OCI-LY7 (cell line): ENCODE data around the gene ALPK3. TPM values are rescaled to one million over a fixed set of nuclear protein-coding genes. Genes with fewer than 3 reads are reported as not detected.

ENCODE experiments used
- BruUV-seq: library from RNA; stranded (reverse); fragments of 400-500 nt; replicated peaks from 2 replicates; lab custom pipeline; 2021; lab: Mats Ljungman, UMichigan
- CTCF ChIA-PET: fragments of 300-600 bp; sonication (Branson Sonifier 250); formaldehyde crosslinking; loops from one replicate; lab custom pipeline; 2022; ENCODE audit warnings: antibody characterized with exemption; ENCODE audit not compliant: unreplicated experiment; lab: Charles Lee
- POLR2A ChIA-PET: fragments of 300-600 bp; sonication (Branson Sonifier 250); formaldehyde crosslinking; loops from one replicate; lab custom pipeline; 2022; ENCODE audit warnings: antibody characterized with exemption; lab: Charles Lee
- DNase-seq: peaks from one replicate; pipeline ENCODE4 v3.0.0-alpha.2; 2015; ENCODE audit warnings: low spot score
- H2AFZ ChIP-seq: fragments of 200-600 bp; sonication (generic), shearing (Covaris generic); 2 replicates; pipeline ENCODE4 v1.6.1; 2014; ENCODE audit warnings: mild to moderate bottlenecking, antibody characterized with exemption, low read length, moderate library complexity
- H3K27ac ChIP-seq: fragments of 200-600 bp; sonication (generic); 2 replicates; pipeline ENCODE4 v1.5.1; 2014; ENCODE audit warnings: mixed run types, low read depth, mild to moderate bottlenecking, moderate library complexity, low read length, inconsistent platforms; ENCODE audit not compliant: poor library complexity, severe bottlenecking
- H3K36me3 ChIP-seq: fragments of 200-600 bp; sonication (generic); 2 replicates; pipeline ENCODE4 v1.6.1; 2014; ENCODE audit warnings: mild to moderate bottlenecking, antibody characterized with exemption, low read length, moderate library complexity, mixed read lengths; ENCODE audit not compliant: insufficient read depth
- H3K4me1 ChIP-seq: fragments of 200-600 bp; sonication (generic); 2 replicates; pipeline ENCODE4 v1.5.1; 2014; ENCODE audit warnings: mild to moderate bottlenecking, low read length; ENCODE audit not compliant: insufficient read depth, poor library complexity, severe bottlenecking
- H3K4me2 ChIP-seq: fragments of 200-600 bp; sonication (generic); 2 replicates; pipeline ENCODE4 v1.6.1; 2014; ENCODE audit warnings: mild to moderate bottlenecking, low read length
- H3K4me3 ChIP-seq: fragments of 200-600 bp; sonication (generic); 2 replicates; pipeline ENCODE4 v1.5.1; 2014; ENCODE audit warnings: mild to moderate bottlenecking, low read depth, low read length; ENCODE audit not compliant: poor library complexity, severe bottlenecking
- H3K79me2 ChIP-seq: fragments of 200-600 bp; sonication (generic); 2 replicates; pipeline ENCODE4 v1.6.1; 2016; ENCODE audit warnings: low read depth, mild to moderate bottlenecking, low read length, moderate library complexity, mixed read lengths; ENCODE audit not compliant: insufficient read depth
- H3K9me2 ChIP-seq: fragments of 200-600 bp; sonication (generic); 2 replicates; pipeline ENCODE4 v1.6.1; 2016; ENCODE audit warnings: mild to moderate bottlenecking, low read length, mixed read lengths; ENCODE audit not compliant: insufficient read depth
- H3K9me3 ChIP-seq: fragments of 200-600 bp; sonication (generic); 2 replicates; pipeline ENCODE4 v1.6.1; 2014; ENCODE audit warnings: mild to moderate bottlenecking, mixed run types, low read length, mixed read lengths
- H4K20me1 ChIP-seq: fragments of 200-600 bp; sonication (generic); 2 replicates; pipeline ENCODE4 v1.6.1; 2014; ENCODE audit warnings: mild to moderate bottlenecking, antibody characterized with exemption, low read length, moderate library complexity, mixed read lengths; ENCODE audit not compliant: insufficient read depth
- EZH2phosphoT487 ChIP-seq: fragments of 200-600 bp; sonication (generic); IDR thresholded peaks from 2 replicates; pipeline ENCODE4 v1.6.1; 2018; ENCODE audit warnings: low read depth, borderline replicate concordance, mild to moderate bottlenecking, mixed run types, antibody characterized with exemption, low read length, moderate library complexity, mixed read lengths
- intact Hi-C: fragments of 100-400 bp; cut with micrococcal nuclease; formaldehyde crosslinking; loops from one replicate; pipeline ENCODE4 v1.10.0; 2022; ENCODE audit not compliant: unreplicated experiment
- total RNA-seq, 2 experiments: library from RNA; depleted of rRNA in 1 of 2; stranded (reverse); fragments of >200 nt in 1 of 2; shearing (Covaris generic) in 1 of 2; gene quantifications; 2 replicates each; pipeline ENCODE4 v1.2.3, GENCODE V29; 2014 to 2022
- TF ChIP-seq, protein P1 (sequence below): fragments of 200-600 bp; sonication (generic); conservative IDR thresholded peaks from 2 replicates; pipeline ENCODE4 v1.5.1; 2014; ENCODE audit warnings: mild to moderate bottlenecking, antibody characterized with exemption, low read length, moderate library complexity, mixed read lengths

The ALPK3 gene
- total RNA-seq, 2 experiments from 2014 or later, result 0.16 to 0.23 TPM

DNA sequence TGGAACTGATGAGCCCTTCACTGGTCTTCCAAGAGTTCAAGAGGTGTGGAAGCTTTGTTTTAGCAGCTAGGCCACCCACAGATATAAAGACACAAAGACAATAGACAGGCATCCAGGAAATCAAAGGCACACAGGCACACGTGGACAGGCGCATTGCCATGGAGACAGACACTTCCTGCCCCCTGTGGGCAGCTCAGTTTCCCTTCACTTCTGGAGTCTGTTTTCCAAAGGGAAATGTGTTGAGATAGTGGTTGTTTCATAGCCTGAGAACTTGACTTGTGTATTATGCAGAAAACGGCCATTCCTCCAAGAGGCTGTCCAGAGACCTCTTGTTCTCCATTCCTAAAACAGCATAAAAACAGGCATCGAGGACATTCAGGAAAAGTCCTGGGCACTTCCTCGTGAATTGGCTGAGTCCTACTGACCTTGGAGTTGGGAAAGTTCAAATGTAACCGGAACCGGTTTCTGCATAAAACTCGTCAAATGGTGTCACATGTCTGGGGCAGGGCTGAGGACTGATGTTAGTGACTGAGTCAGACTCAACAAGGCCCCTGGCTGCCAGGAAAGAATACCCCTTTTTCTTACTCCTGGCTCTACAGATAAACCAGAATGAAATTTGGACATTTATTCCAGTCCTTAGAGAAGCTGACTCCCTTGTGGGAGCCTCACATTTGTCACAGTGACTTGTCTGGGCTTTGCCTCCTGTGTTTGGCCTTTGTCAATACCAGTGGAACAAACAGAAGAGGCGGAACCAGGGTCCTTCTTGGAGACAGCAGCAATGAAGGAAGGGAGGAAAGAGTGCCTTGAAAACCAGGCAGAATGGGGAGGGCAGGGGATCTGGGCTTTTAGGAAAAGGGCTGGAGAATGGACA is 1.3 kb downstream of the ALPK3 start:
- Histone ChIP-seq H3K4me2 (no peak overlapping the region), H2AFZ (no peak overlapping the region), H3K27ac (no peak overlapping the region), H3K9me3 (no peaks in the 10 kb centered on the region), H3K9me2 (no peaks in the 10 kb centered on the region), H4K20me1 (no peaks in the 10 kb centered on the region), H3K4me3 (no peak overlapping the region), H3K4me1 (no peaks in the 10 kb centered on the region), H3K36me3 (no peaks in the 10 kb centered on the region), H3K79me2 (no peaks in the 10 kb centered on the region)
- CTCF ChIA-PET, result no interaction called here
- no TSS peak for BruUV-seq
- TF ChIP-seq, protein P1, sequence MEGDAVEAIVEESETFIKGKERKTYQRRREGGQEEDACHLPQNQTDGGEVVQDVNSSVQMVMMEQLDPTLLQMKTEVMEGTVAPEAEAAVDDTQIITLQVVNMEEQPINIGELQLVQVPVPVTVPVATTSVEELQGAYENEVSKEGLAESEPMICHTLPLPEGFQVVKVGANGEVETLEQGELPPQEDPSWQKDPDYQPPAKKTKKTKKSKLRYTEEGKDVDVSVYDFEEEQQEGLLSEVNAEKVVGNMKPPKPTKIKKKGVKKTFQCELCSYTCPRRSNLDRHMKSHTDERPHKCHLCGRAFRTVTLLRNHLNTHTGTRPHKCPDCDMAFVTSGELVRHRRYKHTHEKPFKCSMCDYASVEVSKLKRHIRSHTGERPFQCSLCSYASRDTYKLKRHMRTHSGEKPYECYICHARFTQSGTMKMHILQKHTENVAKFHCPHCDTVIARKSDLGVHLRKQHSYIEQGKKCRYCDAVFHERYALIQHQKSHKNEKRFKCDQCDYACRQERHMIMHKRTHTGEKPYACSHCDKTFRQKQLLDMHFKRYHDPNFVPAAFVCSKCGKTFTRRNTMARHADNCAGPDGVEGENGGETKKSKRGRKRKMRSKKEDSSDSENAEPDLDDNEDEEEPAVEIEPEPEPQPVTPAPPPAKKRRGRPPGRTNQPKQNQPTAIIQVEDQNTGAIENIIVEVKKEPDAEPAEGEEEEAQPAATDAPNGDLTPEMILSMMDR, result no peak
- no peak for TF ChIP-seq EZH2phosphoT487
- intact Hi-C loops, result no loop called here
- POLR2A ChIA-PET, result no interaction called here
- DNase-seq, result peak; percentile 11

DNA sequence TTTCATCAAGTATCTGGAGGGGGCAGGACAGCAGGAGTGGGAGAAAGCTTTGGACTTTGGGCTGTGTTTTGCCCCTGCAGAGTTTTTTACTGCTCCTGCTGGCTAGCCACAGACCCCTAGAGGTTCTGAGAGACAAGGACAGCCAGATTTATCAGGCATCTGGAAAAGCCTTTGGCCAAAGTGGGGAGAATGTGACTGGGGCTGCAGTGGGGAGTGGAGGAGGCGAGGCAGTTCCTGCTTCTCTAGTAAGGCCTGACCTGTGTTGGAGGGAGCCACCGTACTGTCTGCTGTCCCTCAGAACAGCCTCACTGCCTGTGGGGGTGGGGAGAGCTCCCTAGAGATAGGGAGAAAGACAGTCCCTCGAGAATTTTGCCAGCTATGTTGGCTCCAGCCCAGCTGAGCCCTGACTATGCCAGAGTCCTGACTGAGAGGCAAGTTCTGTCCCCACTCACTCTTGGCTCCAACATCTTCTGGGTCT is 2.2 kb downstream of the ALPK3 start:
- Histone ChIP-seq H3K4me3 (no peak overlapping the region), H3K79me2 (no peaks in the 10 kb centered on the region), H4K20me1 (no peaks in the 10 kb centered on the region), H3K4me1 (no peaks in the 10 kb centered on the region), H3K4me2 (no peak overlapping the region), H2AFZ (no peak overlapping the region), H3K27ac (no peak overlapping the region), H3K36me3 (no peaks in the 10 kb centered on the region), H3K9me3 (no peaks in the 10 kb centered on the region), H3K9me2 (no peaks in the 10 kb centered on the region)
- TF ChIP-seq, protein P1, result no peak
- TF ChIP-seq EZH2phosphoT487, result no peak
- CTCF ChIA-PET, result no interaction called here
- intact Hi-C loops, result no loop called here
- POLR2A ChIA-PET, result interaction anchor here (0.6 kb wide), 1 partner anchor 210 kb away, joined by 4 read pairs; no protein-coding TSS in a partner anchor
- no peak for DNase-seq
- BruUV-seq, result no TSS peak

DNA sequence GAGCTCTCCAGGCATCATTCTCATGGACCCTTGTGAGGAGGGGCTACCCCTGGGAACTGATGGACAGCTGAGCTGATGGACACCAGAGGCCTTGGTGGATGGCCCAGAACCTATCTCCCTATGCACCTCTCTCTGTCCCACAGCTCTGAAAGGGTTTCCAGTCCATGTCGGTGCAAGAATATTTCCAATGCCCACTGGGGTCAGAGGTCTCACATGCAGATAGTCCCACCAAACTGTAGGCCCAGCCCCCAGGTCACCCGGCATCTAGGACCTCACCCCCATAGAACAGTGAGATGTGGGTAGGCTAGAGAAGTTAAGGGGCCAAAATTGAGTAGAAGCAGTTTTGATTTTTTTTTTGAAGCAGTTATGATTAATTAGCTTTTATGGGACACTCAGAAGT is 2.6 kb downstream of the ALPK3 start:
- H3K9me3 ChIP-seq, result no peaks in the 10 kb centered on the region
- intact Hi-C loops, result no loop called here
- no peak for TF ChIP-seq EZH2phosphoT487
- TF ChIP-seq, protein P1, result no peak
- no peaks in the 10 kb centered on the region for H3K36me3 ChIP-seq
- POLR2A ChIA-PET, result interaction anchor here (0.6 to 0.7 kb wide), 2 partner anchors 10 to 210 kb away, joined by 4 read pairs; no protein-coding TSS in a partner anchor
- no peak overlapping the region for H3K27ac ChIP-seq
- H3K4me2 ChIP-seq, result no peak overlapping the region
- CTCF ChIA-PET, result no interaction called here
- H4K20me1 ChIP-seq, result no peaks in the 10 kb centered on the region
- no peaks in the 10 kb centered on the region for H3K79me2 ChIP-seq
- no peak for DNase-seq
- H3K9me2 ChIP-seq, result no peaks in the 10 kb centered on the region
- H3K4me3 ChIP-seq, result no peak overlapping the region
- BruUV-seq, result no TSS peak
- no peak overlapping the region for H2AFZ ChIP-seq
- no peaks in the 10 kb centered on the region for H3K4me1 ChIP-seq
